GM10847 (cell line): ENCODE results near the gene DRG2.

Experiments
- POLR2A ChIP-seq: IDR thresholded peaks from 2 replicates; pipeline ENCODE4 v1.6.1; 2011; ENCODE audit not compliant: insufficient read length; ENCODE audit errors: extremely low read depth

Gene DRG2

GRCh38 chr17:18119938-18120337 lies 32.2 kb downstream of the DRG2 start:
- no peak for TF ChIP-seq POLR2A

GRCh38 chr17:18120461-18121017 lies 32.8 kb downstream of the DRG2 start:
- no peak for TF ChIP-seq POLR2A

- no peak for TF ChIP-seq POLR2A
These were observed 33.6 kb downstream of the DRG2 start for GRCh38 chr17:18121144-18121910.

- TF ChIP-seq POLR2A = no peak
These were observed 35.4 kb downstream of the DRG2 start for GRCh38 chr17:18122990-18123753.

- TF ChIP-seq POLR2A = no peak
These were observed 36.8 kb downstream of the DRG2 start for GRCh38 chr17:18124345-18125126.

GRCh38 chr17:18129041-18129502 lies 41.3 kb downstream of the DRG2 start:
- no peak for TF ChIP-seq POLR2A

- no peak for TF ChIP-seq POLR2A
These were observed 45.0 kb downstream of the DRG2 start for GRCh38 chr17:18132711-18133110.

- no peak for TF ChIP-seq POLR2A
These were observed 48.6 kb downstream of the DRG2 start for GRCh38 chr17:18136357-18136756.

- TF ChIP-seq POLR2A = no peak
These were observed 50.5 kb downstream of the DRG2 start for GRCh38 chr17:18138065-18138749.

- no peak for TF ChIP-seq POLR2A
These were observed 51.3 kb downstream of the DRG2 start for GRCh38 chr17:18139092-18139491.

GRCh38 chr17:18139498-18139897 lies 51.8 kb downstream of the DRG2 start:
- TF ChIP-seq POLR2A = no peak

- TF ChIP-seq POLR2A = no peak
These were observed 52.2 kb downstream of the DRG2 start for GRCh38 chr17:18139949-18140348.

- no peak for TF ChIP-seq POLR2A
These were observed 52.9 kb downstream of the DRG2 start for GRCh38 chr17:18140648-18141047.

- TF ChIP-seq POLR2A = no peak
These were observed 53.6 kb downstream of the DRG2 start for GRCh38 chr17:18141210-18141803.

- TF ChIP-seq POLR2A = no peak
These were observed 54.7 kb downstream of the DRG2 start for GRCh38 chr17:18142417-18142816.
